ENCODE measurements around the gene TMEM151B. TPM values are rescaled to one million over a fixed set of nuclear protein-coding genes. Genes with fewer than 3 reads are reported as not detected.

The TMEM151B gene
- total and polyA plus RNA-seq, 2 of the 13 experiments (the other 11 are each of a cell fraction or from before 2014, with no cell fraction given), result not detected

DNA sequence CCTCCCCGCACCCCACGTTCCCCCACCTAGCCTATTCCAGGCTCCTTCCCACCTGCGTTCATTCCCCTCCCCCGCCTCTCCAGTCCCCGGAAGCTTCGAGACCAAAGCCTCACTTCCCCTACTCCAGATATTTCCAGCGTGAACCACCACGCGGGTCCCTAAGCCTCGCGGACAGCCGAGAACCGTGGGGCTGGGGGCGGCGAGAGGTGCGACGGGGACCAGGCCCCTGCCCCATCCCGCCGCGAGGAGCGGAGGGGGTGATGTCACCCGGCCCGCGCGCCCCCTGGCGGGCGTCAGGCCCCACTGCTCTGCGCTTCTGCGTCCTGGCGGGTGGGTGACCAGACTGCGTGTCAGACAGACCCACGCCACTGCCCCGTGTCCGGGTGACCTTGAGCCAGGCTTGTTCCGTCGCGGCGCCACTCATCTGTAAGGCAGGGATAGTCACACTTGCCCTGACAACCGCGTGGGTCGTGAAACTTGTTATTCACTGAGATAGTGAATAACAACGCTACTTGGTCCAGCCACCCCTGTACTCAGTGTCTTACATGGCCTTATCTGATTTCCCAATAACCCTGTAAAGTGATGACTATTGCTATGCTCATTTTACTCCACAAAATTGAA is 32.3 kb upstream of the TMEM151B start (continued):
- TF ChIP-seq, protein P1, sequence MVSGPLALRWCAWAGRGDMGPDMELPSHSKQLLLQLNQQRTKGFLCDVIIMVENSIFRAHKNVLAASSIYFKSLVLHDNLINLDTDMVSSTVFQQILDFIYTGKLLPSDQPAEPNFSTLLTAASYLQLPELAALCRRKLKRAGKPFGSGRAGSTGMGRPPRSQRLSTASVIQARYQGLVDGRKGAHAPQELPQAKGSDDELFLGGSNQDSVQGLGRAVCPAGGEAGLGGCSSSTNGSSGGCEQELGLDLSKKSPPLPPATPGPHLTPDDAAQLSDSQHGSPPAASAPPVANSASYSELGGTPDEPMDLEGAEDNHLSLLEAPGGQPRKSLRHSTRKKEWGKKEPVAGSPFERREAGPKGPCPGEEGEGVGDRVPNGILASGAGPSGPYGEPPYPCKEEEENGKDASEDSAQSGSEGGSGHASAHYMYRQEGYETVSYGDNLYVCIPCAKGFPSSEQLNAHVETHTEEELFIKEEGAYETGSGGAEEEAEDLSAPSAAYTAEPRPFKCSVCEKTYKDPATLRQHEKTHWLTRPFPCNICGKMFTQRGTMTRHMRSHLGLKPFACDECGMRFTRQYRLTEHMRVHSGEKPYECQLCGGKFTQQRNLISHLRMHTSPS (CRISPR knock-in tag; IDR thresholded peaks at IDR 0.05; ENCODE audit: low read depth), result no peak
- TF ChIP-seq, protein P2, sequence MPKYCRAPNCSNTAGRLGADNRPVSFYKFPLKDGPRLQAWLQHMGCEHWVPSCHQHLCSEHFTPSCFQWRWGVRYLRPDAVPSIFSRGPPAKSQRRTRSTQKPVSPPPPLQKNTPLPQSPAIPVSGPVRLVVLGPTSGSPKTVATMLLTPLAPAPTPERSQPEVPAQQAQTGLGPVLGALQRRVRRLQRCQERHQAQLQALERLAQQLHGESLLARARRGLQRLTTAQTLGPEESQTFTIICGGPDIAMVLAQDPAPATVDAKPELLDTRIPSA (CRISPR knock-in tag; IDR thresholded peaks at IDR 0.05; ENCODE audit: borderline replicate concordance), result no peak
- TF ChIP-seq THYN1 (CRISPR knock-in tag; IDR thresholded peaks at IDR 0.05; ENCODE audit: borderline replicate concordance, low read depth), result peak; percentile 40; the same call in 1 of the 2 replicates
- TF ChIP-seq ZNF263 (CRISPR knock-in tag; IDR thresholded peaks at IDR 0.05), result no peak
- TF ChIP-seq ZNF138 (CRISPR knock-in tag; IDR thresholded peaks at IDR 0.05; ENCODE audit: low read depth), result no peak
- no peak for TF ChIP-seq RARG (CRISPR knock-in tag; IDR thresholded peaks at IDR 0.05; ENCODE audit: low read depth)
- TF ChIP-seq TSC22D2 (CRISPR knock-in tag; IDR thresholded peaks at IDR 0.05; ENCODE audit: borderline replicate concordance), result no peak
- TF ChIP-seq, protein P3, sequence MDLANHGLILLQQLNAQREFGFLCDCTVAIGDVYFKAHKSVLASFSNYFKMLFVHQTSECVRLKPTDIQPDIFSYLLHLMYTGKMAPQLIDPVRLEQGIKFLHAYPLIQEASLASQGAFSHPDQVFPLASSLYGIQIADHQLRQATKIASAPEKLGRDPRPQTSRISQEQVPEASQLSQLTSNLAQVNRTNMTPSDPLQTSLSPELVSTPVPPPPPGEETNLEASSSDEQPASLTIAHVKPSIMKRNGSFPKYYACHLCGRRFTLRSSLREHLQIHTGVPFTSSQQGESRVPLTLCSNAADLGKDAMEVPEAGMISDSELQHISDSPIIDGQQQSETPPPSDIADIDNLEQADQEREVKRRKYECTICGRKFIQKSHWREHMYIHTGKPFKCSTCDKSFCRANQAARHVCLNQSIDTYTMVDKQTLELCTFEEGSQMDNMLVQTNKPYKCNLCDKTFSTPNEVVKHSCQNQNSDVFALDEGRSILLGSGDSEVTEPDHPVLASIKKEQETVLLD (CRISPR knock-in tag; IDR thresholded peaks at IDR 0.05; ENCODE audit: low read depth), result peak; percentile 57; the same call in 1 of the 2 replicates
- no peak for TF ChIP-seq ARNT (IDR thresholded peaks at IDR 0.05)
- TF ChIP-seq ZNF772 (CRISPR knock-in tag; IDR thresholded peaks at IDR 0.05), result peak; percentile 32
- no peak for TF ChIP-seq SATB2 (CRISPR knock-in tag; IDR thresholded peaks at IDR 0.05)
- TF ChIP-seq RCOR2 (CRISPR knock-in tag; IDR thresholded peaks at IDR 0.05), result no peak
- no peak for TF ChIP-seq ZNF224 (CRISPR knock-in tag; IDR thresholded peaks at IDR 0.05)
- no peak for TF ChIP-seq ZNF510 (CRISPR knock-in tag; IDR thresholded peaks at IDR 0.05; ENCODE audit: low read depth)
- TF ChIP-seq SSRP1 (CRISPR knock-in tag; IDR thresholded peaks at IDR 0.05), result peak; percentile 65; the same call in 1 of the 2 replicates
- TF ChIP-seq, protein P4, sequence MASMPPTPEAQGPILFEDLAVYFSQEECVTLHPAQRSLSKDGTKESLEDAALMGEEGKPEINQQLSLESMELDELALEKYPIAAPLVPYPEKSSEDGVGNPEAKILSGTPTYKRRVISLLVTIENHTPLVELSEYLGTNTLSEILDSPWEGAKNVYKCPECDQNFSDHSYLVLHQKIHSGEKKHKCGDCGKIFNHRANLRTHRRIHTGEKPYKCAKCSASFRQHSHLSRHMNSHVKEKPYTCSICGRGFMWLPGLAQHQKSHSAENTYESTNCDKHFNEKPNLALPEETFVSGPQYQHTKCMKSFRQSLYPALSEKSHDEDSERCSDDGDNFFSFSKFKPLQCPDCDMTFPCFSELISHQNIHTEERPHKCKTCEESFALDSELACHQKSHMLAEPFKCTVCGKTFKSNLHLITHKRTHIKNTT (CRISPR knock-in tag; IDR thresholded peaks at IDR 0.05), result no peak
- TF ChIP-seq, protein P5, sequence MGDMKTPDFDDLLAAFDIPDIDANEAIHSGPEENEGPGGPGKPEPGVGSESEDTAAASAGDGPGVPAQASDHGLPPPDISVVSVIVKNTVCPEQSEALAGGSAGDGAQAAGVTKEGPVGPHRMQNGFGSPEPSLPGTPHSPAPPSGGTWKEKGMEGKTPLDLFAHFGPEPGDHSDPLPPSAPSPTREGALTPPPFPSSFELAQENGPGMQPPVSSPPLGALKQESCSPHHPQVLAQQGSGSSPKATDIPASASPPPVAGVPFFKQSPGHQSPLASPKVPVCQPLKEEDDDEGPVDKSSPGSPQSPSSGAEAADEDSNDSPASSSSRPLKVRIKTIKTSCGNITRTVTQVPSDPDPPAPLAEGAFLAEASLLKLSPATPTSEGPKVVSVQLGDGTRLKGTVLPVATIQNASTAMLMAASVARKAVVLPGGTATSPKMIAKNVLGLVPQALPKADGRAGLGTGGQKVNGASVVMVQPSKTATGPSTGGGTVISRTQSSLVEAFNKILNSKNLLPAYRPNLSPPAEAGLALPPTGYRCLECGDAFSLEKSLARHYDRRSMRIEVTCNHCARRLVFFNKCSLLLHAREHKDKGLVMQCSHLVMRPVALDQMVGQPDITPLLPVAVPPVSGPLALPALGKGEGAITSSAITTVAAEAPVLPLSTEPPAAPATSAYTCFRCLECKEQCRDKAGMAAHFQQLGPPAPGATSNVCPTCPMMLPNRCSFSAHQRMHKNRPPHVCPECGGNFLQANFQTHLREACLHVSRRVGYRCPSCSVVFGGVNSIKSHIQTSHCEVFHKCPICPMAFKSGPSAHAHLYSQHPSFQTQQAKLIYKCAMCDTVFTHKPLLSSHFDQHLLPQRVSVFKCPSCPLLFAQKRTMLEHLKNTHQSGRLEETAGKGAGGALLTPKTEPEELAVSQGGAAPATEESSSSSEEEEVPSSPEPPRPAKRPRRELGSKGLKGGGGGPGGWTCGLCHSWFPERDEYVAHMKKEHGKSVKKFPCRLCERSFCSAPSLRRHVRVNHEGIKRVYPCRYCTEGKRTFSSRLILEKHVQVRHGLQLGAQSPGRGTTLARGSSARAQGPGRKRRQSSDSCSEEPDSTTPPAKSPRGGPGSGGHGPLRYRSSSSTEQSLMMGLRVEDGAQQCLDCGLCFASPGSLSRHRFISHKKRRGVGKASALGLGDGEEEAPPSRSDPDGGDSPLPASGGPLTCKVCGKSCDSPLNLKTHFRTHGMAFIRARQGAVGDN (CRISPR knock-in tag; IDR thresholded peaks at IDR 0.05), result peak; percentile 95
- TF ChIP-seq KDM1A (CRISPR knock-in tag; IDR thresholded peaks at IDR 0.05), result peak; percentile 51; the same call in 1 of the 2 replicates
- TF ChIP-seq RXRA (CRISPR knock-in tag; IDR thresholded peaks at IDR 0.05), result peak; percentile 77; the same call in 1 of the 2 replicates
- 0 out of 2 replicates have a peak, but pooled peaks have one; percentile 38 for TF ChIP-seq IRF2 (CRISPR knock-in tag; IDR thresholded peaks at IDR 0.05)
- no peak for TF ChIP-seq SRSF9 (IDR thresholded peaks at IDR 0.05; ENCODE audit: borderline replicate concordance, insufficient read depth, low read depth, low read length, poor library complexity, severe bottlenecking)

Data from HepG2 (cell line).